Esophagus muscularis mucosa (tissue), 4 donors: Measurements from ENCODE around the gene ST7.

ENCODE experiments used
- CTCF ChIP-seq, 3 experiments: fragments of 200-600 bp in 2 of 3; fragments of 450-650 bp in 1 of 3; sonication (generic) in 2 of 3; IDR thresholded peaks; one replicate each; pipeline ENCODE4 v1.5.1; 2017 to 2019; ENCODE audit warnings: antibody characterized with exemption in 3 of 3, mild to moderate bottlenecking in 2 of 3, moderate library complexity in 1 of 3
- EP300 ChIP-seq: sonication (generic); formaldehyde crosslinking; IDR thresholded peaks from one replicate; pipeline ENCODE4 v1.6.1; 2017; ENCODE audit warnings: antibody characterized with exemption
- POLR2A ChIP-seq: fragments of 450-650 bp; IDR thresholded peaks from one replicate; pipeline ENCODE4 v1.6.1; 2017; ENCODE audit warnings: antibody characterized with exemption, moderate library complexity, mild to moderate bottlenecking, low read depth
- POLR2AphosphoS5 ChIP-seq, 2 donors: sonication (generic); formaldehyde crosslinking; IDR thresholded peaks; one replicate each; pipeline ENCODE4 v1.6.1; 2017; ENCODE audit warnings: antibody characterized with exemption in 2 of 2

DNA sequence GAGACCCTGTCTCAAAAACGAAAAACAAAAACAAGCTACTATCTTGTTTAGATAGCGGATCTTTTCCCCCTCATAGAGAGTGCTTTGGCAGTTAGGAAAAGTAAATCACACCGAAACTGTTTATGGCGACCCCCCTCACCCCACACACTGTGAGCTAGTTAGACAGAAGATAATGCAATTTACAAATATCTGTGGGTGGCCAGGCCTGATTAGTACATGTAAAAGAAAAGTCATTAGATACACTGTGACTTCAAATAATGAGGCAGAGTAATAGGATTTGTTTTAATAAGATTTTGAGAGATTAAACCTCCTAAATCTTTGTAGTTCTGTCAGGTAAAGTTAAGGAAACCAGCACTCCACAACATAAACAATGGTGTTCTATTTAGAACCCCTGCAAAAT, 121.1 kb downstream of the ST7 start:
- no peak for TF ChIP-seq EP300
- no peak for TF ChIP-seq POLR2A
- TF ChIP-seq CTCF (IDR thresholded peaks at IDR 0.05): no peak
- no peak for TF ChIP-seq POLR2AphosphoS5 (IDR thresholded peaks at IDR 0.05)
